ENCODE data around the gene LPCAT2.

Gene LPCAT2, protein sequence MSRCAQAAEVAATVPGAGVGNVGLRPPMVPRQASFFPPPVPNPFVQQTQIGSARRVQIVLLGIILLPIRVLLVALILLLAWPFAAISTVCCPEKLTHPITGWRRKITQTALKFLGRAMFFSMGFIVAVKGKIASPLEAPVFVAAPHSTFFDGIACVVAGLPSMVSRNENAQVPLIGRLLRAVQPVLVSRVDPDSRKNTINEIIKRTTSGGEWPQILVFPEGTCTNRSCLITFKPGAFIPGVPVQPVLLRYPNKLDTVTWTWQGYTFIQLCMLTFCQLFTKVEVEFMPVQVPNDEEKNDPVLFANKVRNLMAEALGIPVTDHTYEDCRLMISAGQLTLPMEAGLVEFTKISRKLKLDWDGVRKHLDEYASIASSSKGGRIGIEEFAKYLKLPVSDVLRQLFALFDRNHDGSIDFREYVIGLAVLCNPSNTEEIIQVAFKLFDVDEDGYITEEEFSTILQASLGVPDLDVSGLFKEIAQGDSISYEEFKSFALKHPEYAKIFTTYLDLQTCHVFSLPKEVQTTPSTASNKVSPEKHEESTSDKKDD

DNA sequence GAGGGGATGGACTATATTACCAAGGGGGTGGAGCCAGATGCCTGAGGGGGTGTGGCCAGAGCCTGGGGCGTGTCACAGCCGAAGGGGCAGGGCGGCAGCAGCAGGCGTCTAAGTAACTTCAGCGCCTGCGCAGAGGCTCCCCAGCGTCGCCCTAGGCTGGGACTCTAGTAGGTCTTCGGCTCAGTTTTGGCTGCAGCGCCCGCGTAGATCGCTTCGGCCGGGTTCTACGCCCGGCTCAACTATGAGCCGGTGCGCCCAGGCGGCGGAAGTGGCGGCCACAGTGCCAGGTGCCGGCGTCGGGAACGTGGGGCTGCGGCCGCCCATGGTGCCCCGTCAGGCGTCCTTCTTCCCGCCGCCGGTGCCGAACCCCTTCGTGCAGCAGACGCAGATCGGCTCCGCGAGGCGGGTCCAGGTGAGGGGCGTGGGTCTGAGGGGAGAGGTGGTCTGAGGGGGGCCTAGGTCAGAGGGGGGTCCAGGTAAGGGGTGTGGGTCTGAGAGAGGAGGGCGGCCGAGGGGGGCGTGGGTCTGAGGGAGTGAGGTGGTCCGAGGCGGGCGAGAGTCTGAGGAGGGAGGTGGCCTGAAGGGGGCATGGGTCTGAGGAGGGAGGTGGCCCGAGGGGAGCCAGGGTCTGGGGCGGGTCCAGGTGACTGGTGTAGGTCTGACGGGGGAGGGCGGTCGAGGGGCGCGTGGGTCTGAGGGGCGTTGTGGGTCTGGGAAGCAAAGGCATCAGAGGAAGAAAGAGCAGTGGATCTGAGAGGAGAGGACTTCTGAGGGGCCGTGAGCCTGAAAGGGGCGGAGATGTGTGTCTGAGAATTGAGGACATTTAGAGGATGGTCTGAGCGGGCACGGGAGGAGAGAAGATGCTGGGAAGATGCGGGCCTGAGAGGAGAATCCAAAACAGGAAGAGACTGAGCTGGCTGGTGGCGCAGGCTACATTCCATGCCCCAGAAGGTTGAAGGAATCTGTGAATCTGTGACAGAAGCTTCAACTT is at the start of gene LPCAT2:
Gene LPCAT2, plus strand, starts transcription at position 132 of the 991 bp plus-strand sequence. Its CDS starts 110 bp downstream, at position 242.
- DNase-seq: peak; percentile 88

DNA sequence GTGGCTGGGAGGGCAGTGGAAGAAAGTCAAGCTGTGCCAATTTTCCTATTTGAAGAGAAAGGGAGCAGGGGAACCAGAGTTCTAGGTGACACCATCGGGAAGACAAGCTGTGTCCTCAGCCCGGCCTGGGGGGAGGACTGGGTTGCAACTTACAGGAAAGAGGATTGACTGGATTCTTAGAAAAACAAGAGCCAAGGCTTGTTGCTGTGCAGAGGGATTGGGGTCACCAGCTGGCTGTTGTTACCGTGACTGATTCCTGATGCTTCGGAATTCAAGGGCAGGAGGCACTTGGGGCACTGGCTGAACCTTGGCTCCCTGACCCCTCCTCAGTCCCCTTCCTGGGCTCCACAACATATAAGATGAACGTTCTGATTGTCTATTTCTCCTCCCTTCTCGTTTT is 46.6 kb upstream of the LPCAT2 start:
- no peak for DNase-seq

DNA sequence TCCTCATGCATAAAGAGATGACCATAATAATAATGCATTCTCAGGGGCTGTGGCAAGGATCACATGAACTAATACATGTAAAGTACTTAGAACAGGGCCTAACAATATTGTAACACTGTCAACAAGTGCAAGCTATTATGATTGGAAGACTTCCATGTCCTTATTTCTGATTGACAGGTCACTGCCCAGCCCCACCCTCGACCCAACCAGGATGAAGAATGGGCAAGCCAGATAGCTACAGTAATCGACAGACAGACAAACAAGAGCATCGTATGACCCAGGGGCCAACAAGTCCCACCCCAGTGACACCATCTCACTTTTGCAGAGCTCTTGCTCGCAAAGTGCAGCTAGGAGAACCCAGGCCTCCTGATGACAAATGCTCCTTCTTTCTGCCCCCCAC is 44.5 kb upstream of the LPCAT2 start:
- DNase-seq: no peak

DNA sequence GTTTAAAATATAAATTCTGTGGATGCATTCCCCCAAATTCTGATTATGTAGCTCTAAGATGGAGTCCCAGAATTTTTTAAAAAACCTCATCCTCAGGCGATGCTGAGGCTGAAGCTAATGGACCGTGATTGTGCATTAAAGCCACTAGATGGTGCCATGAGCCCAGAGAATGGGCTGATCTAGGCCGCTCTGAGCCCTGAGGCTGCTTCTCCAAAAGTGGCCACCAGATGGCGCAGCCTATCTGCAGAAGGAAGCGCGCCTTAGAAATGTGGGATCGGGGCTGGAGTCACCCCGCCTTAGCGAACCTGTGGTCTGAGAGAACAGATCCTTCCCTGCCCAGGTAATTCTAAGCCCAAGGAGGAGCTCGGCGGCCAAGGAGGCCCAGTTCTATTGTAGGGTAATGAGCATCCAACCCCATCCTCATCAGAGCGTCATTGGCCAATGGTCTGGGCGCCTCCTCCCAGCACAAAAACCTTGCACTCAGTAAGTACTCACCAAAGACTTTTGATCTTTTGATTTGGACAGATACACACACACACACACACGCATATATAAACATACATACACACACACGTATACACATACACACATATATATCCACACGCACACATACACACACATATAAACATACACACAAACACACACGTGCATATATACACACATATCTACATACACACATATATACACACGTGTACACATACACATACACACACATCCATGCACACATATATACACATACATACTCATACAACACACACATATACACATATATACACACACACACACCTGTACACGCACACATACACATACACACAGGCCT is 43.6 kb upstream of the LPCAT2 start:
- DNase-seq: peak; percentile 75

DNA sequence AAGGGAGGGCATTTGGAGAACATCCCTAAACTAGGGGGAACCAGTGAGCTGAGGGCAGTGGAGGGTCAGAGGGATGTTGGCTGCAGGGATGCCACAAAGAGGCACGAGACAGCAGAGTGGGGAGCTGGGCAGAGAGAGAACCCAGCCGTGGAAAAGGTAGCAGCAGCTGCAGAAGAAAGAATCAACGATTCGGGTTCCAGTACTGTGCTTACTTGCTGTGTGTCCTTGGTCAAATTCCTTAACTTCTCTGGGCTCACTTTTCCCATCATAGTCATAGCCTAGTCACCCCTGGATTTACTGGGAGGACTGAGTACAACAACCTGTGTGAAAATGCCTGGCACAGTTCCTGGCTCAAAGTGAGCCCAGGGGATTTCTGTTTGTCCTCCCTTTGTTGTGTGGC is 42.7 kb upstream of the LPCAT2 start:
- DNase-seq: no peak

DNA sequence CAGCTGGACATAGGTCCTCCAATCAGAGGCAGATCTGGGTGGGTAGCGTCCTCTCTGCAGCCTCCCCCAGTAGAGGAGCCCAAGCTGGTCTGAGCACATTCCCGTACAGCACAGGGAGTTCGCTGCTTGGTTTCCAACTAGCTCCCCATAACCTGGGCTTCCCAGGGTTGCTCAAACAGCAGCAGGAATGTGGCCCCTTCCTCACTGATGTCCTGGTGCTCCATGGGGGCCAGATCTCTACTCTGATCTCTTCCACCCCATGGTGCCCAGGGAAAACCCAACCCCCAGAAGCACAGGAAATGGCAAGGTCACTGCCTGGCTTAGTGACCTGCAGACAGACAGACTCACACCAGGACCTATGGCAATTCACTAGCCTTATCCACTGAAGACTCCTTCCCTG is 41.0 kb upstream of the LPCAT2 start:
- DNase-seq: no peak

DNA sequence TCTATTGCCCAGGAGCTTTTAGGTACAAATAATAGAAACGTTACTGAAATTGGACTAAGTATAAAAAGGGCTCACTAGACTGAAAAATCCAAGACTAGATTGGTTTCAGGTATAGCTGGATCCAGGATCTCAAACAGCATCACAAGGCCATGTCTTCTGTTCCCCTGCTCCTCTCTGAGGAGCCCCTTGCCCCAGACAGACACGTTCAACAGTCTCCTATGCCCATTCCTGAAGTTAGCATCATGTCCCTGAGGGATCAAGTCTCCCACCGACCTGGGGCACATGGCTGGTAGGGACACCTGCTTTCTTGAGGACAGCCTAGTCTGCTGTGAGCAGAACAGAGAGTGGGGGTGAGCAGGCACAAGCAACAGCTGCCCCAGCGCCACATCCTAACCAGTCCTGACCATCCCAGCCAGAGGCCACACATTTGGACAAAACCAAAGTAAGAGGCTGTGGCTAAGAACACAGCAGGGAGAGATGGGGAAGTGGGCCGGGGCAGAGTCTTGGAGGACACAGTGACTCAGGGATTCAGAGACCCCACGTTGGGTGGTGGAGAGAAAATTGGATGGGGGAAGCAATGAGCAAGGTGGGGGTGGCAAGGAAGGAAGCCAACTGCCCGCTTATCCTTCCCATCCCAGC is 40.4 kb upstream of the LPCAT2 start:
- no peak for DNase-seq

DNA sequence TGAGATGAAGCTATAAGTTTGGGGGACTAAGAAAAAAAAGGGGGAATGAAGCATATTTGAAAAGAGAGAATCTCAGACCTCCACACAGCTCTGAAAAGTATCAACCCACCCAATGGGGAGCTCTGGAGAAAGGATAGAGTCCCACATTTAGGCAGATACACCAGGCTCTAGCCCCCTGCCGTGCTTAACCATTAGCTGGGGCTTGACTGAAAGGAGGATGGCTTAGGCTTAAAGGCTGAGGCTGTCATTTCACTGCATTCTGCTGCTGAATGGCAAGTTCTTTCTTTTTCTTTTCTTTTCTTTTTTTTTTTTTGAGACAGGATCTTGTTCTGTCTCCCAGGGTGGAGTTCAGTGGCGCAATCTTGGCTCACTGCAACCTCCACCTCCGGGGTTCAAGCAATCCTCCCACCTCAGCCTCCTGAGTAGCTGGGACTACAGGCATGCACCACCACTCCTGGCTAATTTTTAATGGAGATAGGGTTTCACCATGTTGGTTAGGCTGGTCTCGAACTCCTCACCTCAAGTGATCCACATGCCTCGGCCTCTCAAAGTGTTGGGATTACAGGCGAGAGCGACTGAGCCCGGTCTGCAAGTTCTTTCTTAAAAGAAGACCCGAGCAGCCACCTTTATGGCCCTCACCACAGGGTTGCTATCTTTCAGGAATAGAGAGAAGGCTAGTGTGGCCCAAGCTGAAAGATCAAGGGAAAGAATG is 38.9 kb upstream of the LPCAT2 start:
- DNase-seq: no peak

DNA sequence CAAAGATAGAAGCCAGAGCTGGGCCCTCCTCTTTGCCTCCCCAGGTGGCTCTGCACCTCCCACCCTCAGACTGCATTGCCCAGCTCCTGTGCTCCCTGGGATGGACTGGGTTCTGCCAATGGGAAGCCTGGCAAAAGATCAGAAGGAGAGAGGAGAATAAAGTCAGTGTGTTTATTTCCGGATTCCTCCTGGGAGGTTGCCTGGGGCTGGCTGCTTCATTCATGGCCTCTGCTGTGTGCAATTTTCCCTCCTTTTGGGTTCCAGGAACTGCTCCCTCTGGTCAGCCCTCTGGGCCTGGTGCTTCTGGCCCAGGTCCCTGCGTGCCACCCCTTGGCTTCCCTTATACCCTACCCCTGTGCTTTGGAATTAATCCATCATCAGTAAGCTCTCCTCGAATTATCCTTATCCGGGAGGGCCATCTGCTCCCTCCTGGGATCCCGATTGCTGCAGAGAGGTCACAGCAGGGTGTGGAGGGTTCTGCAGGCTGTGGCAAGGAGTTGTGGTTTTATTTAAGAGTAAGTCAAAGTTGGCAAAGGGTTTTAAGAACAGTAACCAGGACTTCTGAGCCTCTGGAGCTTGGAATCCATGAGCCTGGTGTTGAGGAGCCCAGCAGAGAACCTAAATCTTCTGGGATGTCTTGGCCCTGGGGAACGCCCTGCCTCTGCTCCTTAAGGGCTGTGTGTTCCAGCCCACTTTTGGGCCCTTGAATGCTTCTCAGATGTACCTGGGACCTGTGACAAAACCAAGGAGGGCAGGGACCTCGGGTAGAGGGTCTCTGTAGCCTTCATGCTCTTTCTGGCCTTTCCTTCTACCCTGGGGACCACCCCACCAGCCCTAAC is 38.1 kb upstream of the LPCAT2 start:
- DNase-seq: no peak

DNA sequence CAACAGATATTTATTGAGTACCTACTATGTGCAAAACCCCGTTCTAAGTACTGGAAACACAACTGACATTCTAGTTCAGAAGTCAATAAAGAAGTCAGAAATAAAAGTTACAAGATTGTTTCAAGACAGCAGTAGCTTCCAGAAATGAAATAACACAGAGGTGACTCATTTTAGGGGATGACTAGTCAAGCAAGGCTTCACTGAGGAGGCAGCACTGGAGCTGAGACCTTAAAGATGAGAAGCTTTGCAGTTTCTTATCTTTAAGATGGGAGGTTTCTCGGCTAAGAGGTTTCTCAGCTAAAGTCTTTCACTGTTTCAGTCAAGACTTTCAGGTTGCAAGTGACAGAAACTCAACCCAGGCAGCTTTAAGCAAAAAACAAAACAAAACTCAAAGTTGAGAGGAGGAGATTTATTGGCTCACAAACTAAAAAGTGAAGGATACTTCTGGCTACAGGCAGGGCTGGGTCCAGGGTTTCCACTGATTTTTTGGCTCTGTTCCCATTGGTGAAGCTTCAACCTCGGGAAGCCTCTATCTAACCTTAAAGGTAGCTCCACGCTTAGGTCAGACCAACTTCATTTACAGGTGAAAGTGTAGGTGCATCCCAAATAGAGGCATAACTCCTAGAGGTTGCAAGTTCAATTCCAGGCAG is 37.3 kb upstream of the LPCAT2 start:
- DNase-seq: no peak

DNA sequence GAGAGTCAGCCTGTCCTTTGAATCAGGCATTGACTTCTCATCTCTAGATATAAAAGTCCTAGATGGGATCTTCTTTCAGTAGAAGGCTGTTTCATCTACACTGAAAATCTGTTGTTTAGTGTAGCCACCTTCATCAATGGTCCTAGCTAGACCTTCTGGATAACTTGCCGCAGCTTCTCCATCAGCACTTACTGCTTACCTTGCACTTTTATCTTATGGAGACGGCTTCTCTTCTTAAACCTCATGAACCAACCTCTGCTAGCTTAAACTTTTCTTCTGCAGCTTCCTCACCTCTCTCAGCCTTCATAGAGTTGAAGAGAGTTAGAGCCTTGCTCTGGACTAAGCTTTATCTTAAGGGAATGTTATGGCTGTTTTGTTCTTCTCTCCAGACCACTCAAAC is 35.3 kb upstream of the LPCAT2 start:
- no peak for DNase-seq

DNA sequence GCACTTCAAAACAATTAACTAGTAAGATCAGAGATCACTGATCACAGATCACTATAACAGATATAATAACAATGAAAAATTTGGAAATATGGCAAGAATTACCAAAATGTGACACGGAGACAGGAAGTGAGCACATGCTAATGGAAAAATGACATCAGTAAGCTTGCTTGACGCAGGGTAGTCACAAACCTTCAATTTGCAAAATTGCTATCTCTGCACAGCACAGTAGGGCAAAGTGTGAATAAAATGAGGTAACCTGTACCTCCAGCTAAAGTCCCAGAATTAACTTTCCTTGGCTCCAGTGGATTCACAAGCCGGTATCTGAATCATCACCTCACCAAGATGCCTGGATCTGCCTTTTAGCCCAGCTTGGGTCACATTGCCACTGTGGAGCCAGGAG is 34.1 kb upstream of the LPCAT2 start:
- no peak for DNase-seq

DNA sequence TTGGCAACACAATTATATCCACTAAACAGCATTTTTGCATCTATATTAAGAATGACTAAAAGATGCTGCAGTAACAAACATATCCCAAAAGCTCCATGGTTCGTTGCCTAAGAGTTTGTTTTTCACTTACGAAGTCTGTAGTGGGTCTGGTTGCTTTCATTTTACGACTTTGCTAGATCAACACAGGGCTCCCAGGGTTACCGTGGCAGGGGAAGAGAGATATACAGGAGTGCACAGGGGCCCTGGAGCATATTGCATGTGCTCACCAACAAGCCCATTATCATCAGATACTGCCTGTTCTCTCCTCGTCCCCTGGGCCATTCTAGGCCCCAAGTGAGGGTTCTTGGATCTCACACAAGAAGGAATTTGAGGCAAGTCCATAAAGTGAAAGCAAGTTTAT is 33.0 kb upstream of the LPCAT2 start:
- no peak for DNase-seq

DNA sequence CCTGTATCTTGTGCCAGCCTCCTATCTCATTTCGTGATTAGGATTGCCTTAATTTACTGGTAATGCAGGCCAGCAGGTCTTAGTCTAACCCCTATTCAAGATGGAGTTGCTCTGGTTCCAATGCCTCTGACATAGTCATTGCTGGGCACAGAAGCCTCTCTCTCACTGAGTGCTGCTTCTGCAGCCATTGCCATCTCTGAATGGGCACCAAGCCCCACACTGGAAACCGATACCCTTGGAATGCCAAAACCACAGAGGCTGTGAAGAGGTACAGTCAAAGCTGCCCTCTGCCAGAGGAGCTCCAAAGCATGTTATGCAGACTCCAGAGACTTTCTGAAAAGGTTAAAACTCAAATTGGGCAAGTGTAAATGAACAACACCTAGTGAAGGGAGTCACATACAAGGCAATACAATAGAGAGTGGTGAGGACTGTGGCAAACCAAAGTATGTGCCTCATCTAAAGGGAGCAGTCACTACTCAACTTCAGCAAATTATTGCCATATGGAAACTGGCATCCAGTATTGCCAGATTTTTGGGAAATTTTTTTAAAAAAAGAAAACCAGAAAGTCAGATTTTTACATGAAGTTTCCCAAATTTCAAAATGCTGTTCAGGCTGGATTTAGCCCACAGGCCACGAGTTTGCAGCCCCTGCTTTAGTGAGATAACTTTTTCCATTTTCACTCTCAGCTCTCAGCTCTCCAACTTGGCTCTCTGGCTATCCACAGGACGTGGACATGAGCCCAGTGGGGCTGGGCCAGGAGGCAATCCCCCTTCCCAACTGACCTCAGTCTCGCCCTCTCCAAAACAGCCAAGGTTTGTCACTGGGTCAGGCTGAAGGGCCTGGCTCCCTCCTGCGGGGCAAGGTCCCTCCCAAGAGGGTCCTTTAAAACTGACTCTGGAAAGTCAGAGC is 32.0 kb upstream of the LPCAT2 start:
- DNase-seq: no peak

DNA sequence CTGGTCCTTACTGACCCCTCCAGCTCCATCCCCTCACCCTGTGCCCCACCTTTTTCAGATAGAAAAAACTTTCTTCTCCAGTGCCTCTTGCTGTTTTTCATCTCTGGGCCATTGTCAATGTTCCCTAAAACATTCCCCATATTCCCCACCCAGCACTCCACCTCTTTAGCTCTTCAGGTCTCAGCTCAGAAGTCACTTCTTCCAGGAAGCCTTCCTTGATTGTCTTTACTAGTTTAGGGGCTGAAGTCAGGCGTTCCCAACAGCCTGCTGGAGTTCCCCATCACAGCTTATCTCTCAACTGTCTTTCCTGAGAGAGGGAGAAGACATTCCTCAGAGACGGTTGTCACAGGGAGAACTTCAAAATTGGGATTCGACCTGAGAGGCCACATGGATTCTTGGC is 31.1 kb upstream of the LPCAT2 start:
- no peak for DNase-seq

DNA sequence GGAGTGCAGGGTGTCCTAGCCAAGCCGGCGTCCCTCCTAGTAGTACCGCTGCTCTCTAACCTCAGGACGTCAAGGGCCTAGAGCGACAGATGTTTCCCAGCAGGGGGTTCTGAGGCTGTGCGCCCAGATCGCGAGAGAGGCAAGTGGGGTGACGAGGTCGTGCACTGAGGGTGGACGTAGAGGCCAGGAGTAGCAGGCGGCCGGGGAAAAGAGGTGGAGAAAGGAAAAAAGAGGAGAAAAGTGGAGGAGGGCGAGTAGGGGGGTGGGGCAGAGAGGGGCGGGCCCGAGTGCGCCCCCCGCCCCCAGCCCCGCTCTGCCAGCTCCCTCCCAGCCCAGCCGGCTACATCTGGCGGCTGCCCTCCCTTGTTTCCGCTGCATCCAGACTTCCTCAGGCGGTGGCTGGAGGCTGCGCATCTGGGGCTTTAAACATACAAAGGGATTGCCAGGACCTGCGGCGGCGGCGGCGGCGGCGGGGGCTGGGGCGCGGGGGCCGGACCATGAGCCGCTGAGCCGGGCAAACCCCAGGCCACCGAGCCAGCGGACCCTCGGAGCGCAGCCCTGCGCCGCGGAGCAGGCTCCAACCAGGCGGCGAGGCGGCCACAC is 29.9 kb upstream of the LPCAT2 start, which contains the start of gene MMP2:
Gene MMP2, plus strand, starts transcription at position 372 of the 603 bp plus-strand sequence. CDS start 282 bp downstream, outside the sequence.
- DNase-seq: no peak

DNA sequence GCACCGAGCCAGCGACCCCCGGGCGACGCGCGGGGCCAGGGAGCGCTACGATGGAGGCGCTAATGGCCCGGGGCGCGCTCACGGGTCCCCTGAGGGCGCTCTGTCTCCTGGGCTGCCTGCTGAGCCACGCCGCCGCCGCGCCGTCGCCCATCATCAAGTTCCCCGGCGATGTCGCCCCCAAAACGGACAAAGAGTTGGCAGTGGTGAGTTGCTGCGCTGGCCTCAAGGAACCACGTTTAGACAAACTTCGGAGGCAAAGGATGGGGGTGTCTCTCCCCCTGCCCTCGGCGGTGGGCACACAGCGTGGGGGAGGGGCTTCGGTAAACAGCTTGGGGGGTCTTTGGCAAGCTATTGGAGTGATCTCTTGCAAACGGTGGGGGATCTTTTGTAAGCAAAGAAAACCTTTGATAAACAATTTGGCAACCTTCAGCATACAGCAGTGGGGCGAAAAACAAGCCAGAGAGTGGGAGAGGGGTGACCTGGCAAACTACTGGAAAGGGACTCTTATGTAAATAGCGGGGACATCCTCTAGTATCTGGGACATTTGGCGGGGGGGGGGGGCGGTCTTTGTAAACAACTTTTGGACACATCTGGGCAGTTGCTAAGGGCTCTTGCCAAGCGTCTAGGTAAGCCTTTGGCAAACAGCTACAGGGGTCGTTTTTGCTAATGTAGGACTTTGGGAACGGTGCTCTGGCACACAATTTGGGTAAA is 29.3 kb upstream of the LPCAT2 start:
- DNase-seq: no peak

DNA sequence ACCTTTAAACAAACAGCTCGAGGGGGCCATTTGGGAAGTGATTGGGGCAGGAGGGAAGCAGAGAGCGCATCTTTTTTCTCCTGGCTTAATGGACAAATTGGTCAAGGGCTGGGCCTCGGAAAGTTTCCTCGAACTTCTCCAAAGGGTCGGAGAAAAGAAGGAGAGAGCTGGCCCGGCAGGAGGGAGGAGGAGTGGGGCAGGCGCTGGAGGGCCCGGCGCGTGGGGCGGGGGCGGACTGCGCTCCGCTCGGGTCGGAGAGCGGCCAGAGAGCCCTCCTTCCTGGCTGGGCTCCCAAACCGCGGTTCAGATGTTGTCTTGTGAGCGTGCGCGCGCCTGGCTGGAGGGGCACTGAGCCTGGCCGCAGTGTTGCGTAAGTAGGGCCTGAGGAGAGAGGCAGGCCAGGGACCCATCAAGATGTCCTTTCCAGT is 28.6 kb upstream of the LPCAT2 start:
- DNase-seq: no peak
